ENCODE measurements around the gene RFT1.

RFT1 gene

DNA sequence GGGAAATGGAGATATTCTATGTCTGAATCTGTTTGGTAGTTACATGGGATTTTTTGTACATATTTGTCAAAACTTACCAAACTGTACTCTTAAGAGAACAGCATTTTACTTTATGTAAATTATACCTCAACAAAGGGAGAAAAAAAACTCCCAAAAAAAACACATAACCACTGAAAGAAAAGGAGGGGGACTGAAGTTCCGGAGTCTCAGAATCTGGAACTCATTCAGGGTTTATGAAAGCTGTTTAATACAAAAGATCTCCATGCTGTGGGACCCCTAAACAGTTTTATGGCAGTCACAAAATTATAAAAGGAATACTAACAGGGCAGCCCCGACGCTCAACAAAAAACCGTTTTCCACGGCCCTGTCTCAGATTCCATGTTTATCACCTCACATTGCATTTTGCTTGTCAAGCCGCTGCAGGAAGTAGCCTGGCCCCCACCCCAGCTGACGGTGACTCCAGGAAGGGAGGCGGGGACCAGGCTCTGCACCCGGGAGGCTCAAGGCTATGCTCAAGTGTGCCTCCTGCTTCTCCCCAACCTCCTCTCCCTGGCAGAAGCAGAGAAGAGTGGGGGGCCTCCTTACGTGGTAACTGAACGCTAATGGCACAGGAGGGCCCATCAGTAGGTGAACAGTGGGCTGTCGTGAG lies 29.3 kb downstream of the RFT1 start:
- H3K4me3 ChIP-seq (ENCODE audit: low read length): no peak overlapping the region
- TF ChIP-seq, protein P1, sequence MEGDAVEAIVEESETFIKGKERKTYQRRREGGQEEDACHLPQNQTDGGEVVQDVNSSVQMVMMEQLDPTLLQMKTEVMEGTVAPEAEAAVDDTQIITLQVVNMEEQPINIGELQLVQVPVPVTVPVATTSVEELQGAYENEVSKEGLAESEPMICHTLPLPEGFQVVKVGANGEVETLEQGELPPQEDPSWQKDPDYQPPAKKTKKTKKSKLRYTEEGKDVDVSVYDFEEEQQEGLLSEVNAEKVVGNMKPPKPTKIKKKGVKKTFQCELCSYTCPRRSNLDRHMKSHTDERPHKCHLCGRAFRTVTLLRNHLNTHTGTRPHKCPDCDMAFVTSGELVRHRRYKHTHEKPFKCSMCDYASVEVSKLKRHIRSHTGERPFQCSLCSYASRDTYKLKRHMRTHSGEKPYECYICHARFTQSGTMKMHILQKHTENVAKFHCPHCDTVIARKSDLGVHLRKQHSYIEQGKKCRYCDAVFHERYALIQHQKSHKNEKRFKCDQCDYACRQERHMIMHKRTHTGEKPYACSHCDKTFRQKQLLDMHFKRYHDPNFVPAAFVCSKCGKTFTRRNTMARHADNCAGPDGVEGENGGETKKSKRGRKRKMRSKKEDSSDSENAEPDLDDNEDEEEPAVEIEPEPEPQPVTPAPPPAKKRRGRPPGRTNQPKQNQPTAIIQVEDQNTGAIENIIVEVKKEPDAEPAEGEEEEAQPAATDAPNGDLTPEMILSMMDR (conservative IDR thresholded peaks at IDR 0.05; ENCODE audit: low read length): no peak
- no peak for DNase-seq (ENCODE audit: low read depth)

DNA sequence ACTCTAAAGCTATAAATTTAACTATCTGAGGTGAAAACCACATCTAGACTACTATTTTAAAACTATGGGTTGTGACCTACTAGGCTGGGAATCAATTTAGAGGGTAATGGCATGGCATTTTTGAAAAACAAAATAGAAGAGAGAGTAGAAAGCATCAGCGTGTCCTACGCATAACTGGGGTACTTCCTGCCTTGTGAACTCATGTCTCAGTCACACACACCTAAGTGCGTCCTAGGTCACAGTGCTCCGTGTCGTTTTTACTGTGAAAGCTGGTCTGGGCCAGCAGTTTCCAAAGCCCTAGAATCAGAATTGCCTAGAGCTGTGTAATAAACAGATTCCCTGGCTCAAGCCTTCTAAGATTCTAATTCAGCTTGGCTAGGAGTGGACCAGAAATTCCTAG lies 32.3 kb downstream of the RFT1 start:
- DNase-seq (ENCODE audit: low read depth): no peak
- TF ChIP-seq, protein P1 (conservative IDR thresholded peaks at IDR 0.05; ENCODE audit: low read length): no peak
- H3K4me3 ChIP-seq (ENCODE audit: low read length): no peak overlapping the region

DNA sequence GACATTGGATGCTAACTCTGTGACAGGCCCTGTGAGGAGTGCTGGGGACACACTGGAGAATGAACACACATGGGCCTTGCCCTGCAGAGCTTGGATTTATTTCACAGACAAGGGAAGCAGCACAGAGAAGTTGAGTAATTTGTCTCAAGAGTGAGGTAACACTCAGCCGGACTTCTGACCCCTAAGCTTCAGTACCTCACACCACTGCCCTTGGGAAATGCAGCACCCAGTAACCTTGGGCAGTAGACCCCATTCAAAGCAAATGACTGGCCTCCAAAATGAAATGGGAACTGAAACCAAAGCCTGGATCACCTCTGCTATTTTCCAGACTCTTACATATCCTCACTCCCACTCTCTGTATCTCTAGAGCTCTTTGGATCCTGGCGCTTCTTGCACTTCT lies 37.3 kb downstream of the RFT1 start:
- DNase-seq (ENCODE audit: low read depth): no peak
- no peak overlapping the region for H3K4me3 ChIP-seq (ENCODE audit: low read length)
- TF ChIP-seq, protein P1 (conservative IDR thresholded peaks at IDR 0.05; ENCODE audit: low read length): no peak

DNA sequence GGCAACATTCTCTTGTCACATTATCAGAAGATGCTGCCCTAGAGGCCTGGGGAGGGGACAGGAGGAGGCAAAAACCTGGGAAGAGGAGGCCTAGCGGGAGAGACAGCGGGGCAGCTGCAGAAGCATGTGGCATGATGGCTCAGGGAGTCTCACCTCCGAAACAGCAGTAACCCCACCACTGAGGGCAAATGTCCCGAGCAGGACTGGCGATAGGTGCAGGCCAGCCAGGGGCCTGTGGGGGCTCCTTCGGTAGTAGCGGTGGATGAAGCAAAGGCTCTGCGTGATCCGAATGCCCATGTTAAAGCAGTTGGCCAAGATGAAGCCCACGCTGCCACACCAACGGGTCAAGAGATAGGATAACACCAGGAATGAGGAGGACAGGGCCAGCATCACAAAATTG lies 38.0 kb downstream of the RFT1 start:
- no peak for DNase-seq (ENCODE audit: low read depth)
- H3K4me3 ChIP-seq (ENCODE audit: low read length): no peak overlapping the region
- TF ChIP-seq, protein P1 (conservative IDR thresholded peaks at IDR 0.05; ENCODE audit: low read length): no peak

DNA sequence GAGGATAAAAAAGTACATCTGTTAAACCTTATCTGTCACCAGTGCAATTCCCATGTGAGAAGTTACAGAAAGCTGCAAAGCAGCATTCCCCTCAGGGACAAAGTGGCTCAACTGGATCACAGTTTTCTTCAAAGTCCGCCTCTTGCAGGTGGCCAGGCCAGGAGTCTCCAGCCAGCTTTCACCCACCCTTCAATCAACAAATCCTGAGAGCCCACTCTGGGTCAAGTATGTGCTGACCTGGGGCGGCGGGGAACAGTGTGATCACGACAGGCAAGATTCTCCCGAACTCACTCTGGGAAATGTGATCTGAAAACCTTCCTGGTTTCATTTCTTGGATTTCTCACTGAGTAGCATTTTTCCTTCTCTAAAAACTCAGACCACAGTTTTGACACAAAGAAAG lies 39.2 kb downstream of the RFT1 start:
- TF ChIP-seq, protein P1 (conservative IDR thresholded peaks at IDR 0.05; ENCODE audit: low read length): no peak
- DNase-seq (ENCODE audit: low read depth): no peak
- H3K4me3 ChIP-seq (ENCODE audit: low read length): no peak overlapping the region

- no peak for DNase-seq (ENCODE audit: low read depth)
- no peak overlapping the region for H3K4me3 ChIP-seq (ENCODE audit: low read length)
- TF ChIP-seq, protein P1 (conservative IDR thresholded peaks at IDR 0.05; ENCODE audit: low read length): no peak
These were observed 40.7 kb downstream of the RFT1 start for GRCh38 chr3:53089511-53089910.

- no peak overlapping the region for H3K4me3 ChIP-seq (ENCODE audit: low read length)
- TF ChIP-seq, protein P1 (conservative IDR thresholded peaks at IDR 0.05; ENCODE audit: low read length): no peak
- no peak for DNase-seq (ENCODE audit: low read depth)
These were observed 44.8 kb downstream of the RFT1 start for GRCh38 chr3:53085476-53085875.
